Measurements from ENCODE around the gene ZDHHC14.

DNA sequence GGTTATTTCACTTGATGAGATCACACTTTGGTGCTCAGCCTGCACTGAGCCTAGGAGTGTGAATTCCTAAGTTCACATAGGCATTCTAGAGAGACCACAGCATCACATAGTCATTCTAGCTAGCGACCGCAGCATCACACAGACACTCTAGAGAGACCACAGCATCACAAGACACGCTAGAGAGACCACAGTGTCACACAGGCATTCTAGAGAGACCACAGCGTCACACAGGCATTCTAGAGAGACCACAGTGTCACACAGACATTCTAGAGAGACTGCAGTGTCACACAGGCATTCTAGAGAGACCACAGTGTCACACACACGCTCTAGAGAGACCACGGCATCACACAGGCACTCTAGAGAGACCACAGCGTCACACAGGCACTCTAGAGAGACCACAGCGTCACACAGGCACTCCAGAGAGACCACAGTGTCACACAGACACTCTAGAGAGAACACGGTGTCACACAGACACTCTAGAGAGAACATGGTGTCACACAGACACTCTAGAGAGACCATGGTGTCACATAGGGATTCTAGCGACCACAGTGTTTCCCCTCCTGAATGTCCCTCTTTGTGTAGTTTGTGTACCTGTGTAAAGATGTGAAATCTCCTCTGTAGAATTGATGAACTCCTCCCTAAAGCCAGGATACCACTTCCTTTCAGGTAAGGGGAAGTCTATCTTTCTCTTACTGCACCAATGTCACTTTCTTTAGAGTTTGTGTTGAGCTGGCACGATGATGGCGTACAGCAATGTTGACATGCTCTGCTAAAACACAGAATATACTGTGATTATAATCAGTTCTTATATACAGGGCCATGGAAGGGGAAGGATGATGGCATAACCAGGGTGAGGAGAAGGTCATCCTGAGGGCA is 169.4 kb downstream of the ZDHHC14 start:
- TF ChIP-seq, protein P1, sequence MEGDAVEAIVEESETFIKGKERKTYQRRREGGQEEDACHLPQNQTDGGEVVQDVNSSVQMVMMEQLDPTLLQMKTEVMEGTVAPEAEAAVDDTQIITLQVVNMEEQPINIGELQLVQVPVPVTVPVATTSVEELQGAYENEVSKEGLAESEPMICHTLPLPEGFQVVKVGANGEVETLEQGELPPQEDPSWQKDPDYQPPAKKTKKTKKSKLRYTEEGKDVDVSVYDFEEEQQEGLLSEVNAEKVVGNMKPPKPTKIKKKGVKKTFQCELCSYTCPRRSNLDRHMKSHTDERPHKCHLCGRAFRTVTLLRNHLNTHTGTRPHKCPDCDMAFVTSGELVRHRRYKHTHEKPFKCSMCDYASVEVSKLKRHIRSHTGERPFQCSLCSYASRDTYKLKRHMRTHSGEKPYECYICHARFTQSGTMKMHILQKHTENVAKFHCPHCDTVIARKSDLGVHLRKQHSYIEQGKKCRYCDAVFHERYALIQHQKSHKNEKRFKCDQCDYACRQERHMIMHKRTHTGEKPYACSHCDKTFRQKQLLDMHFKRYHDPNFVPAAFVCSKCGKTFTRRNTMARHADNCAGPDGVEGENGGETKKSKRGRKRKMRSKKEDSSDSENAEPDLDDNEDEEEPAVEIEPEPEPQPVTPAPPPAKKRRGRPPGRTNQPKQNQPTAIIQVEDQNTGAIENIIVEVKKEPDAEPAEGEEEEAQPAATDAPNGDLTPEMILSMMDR (conservative IDR thresholded peaks at IDR 0.05; ENCODE audit: low read depth, low read length), result no peak
- TF ChIP-seq EZH2 (IDR thresholded peaks at IDR 0.05; ENCODE audit: borderline replicate concordance, low read depth, low read length, poor library complexity, severe bottlenecking), result no peak

Data from A673 (cell line).